Progenitor cell of endocrine pancreas (in vitro differentiated cells): ENCODE results near the gene TPPP3. TPM values are rescaled to one million over a fixed set of nuclear protein-coding genes. Genes with fewer than 3 reads are reported as not detected.

Experiments used
- DNase-seq: peaks from one replicate; pipeline ENCODE4 v3.0.0; 2021; ENCODE audit warnings: low spot score; ENCODE audit not compliant: unreplicated experiment
- H3K27ac Mint-ChIP-seq: 2 replicates; pipeline ENCODE4 v1.8.0; 2021; ENCODE audit warnings: mild to moderate bottlenecking, moderate library complexity, mixed read lengths
- H3K27me3 Mint-ChIP-seq: 2 replicates; pipeline ENCODE4 v1.8.0; 2021; ENCODE audit warnings: mixed read lengths
- H3K36me3 Mint-ChIP-seq: 2 replicates; pipeline ENCODE4 v1.8.0; 2022; ENCODE audit warnings: mixed read lengths; ENCODE audit not compliant: insufficient read depth
- H3K4me1 Mint-ChIP-seq: 2 replicates; pipeline ENCODE4 v1.8.0; 2021; ENCODE audit warnings: low read depth, mixed read lengths
- H3K4me3 Mint-ChIP-seq: 2 replicates; pipeline ENCODE4 v1.8.0; 2021; ENCODE audit warnings: low read depth, mild to moderate bottlenecking, moderate library complexity, mixed read lengths
- H3K9me3 Mint-ChIP-seq: 2 replicates; pipeline ENCODE4 v1.8.0; 2021; ENCODE audit warnings: low read depth, mixed read lengths
- CTCF ChIP-seq: fragments of 200-600 bp; sonication (generic); IDR thresholded peaks from one replicate; pipeline ENCODE4 v1.5.0; 2021; ENCODE audit warnings: antibody characterized with exemption, mild to moderate bottlenecking; ENCODE audit not compliant: unreplicated experiment
- total RNA-seq: library from RNA; stranded (reverse); gene quantifications from 2 replicates; pipeline ENCODE4 v1.2.1, GENCODE V29; 2021

The TPPP3 gene
- total RNA-seq, 1 donor from 2014 or later = 17.5 TPM

GRCh38 chr16:67400901-67401300 lies 7.6 kb upstream of the TPPP3 start:
- Mint-ChIP-seq H3K27ac (no peak overlapping the region), H3K4me3 (no peak overlapping the region), H3K27me3 (peaks cover 9% of the 10 kb centered on the region), H3K4me1 (peaks cover 19% of the 10 kb centered on the region), H3K36me3 (no peaks in the 10 kb centered on the region), H3K9me3 (no peaks in the 10 kb centered on the region)
- no peak for DNase-seq
- TF ChIP-seq CTCF = no peak

GRCh38 chr16:67399749-67400704 lies 6.7 kb upstream of the TPPP3 start:
- Mint-ChIP-seq H3K27ac (no peak overlapping the region), H3K36me3 (no peaks in the 10 kb centered on the region), H3K4me1 (peaks cover 20% of the 10 kb centered on the region), H3K27me3 (peaks cover 13% of the 10 kb centered on the region), H3K4me3 (no peak overlapping the region), H3K9me3 (no peaks in the 10 kb centered on the region)
- TF ChIP-seq CTCF = no peak
- no peak for DNase-seq

GRCh38 chr16:67399218-67399733 lies 6.0 kb upstream of the TPPP3 start:
- peak; percentile 79 for DNase-seq
- no peaks in the 10 kb centered on the region for H3K36me3 Mint-ChIP-seq
- H3K4me3 Mint-ChIP-seq = no peak overlapping the region
- H3K27ac Mint-ChIP-seq = no peak overlapping the region
- peak; percentile 83 for TF ChIP-seq CTCF
- no peaks in the 10 kb centered on the region for H3K9me3 Mint-ChIP-seq
- H3K27me3 Mint-ChIP-seq = peaks cover 14% of the 10 kb centered on the region
- peaks cover 15% of the 10 kb centered on the region for H3K4me1 Mint-ChIP-seq

GRCh38 chr16:67398546-67399217 lies 5.4 kb upstream of the TPPP3 start:
- no peaks in the 10 kb centered on the region for H3K36me3 Mint-ChIP-seq
- H3K9me3 Mint-ChIP-seq = no peaks in the 10 kb centered on the region
- no peak overlapping the region for H3K4me3 Mint-ChIP-seq
- H3K27me3 Mint-ChIP-seq = peaks cover 19% of the 10 kb centered on the region
- no peak overlapping the region for H3K27ac Mint-ChIP-seq
- no peak for DNase-seq
- H3K4me1 Mint-ChIP-seq = peaks cover 16% of the 10 kb centered on the region
- no peak for TF ChIP-seq CTCF

- Mint-ChIP-seq H3K36me3 (no peaks in the 10 kb centered on the region), H3K4me1 (peaks cover 15% of the 10 kb centered on the region), H3K9me3 (no peaks in the 10 kb centered on the region), H3K27ac (no peak overlapping the region), H3K27me3 (peaks cover 19% of the 10 kb centered on the region), H3K4me3 (no peak overlapping the region)
- DNase-seq = no peak
- TF ChIP-seq CTCF = no peak
These were observed 4.7 kb upstream of the TPPP3 start for GRCh38 chr16:67397812-67398545.
